GM21528 (cell line): ENCODE data around the gene MKS1.

Source experiments
- ATAC-seq: cut with Tn5 transposase; IDR thresholded peaks from one replicate; pipeline ENCODE4 v1.9.1; 2021; ENCODE audit warnings: mild to moderate bottlenecking, moderate library complexity; ENCODE audit not compliant: unreplicated experiment, low FRiP score

The MKS1 gene

GRCh38 chr17:58205936-58206335 lies 13.1 kb downstream of the MKS1 start:
- ATAC-seq: no peak

- ATAC-seq: no peak
Measured at GRCh38 chr17:58204796-58205195, 14.3 kb downstream of the MKS1 start.

GRCh38 chr17:58202859-58203258 lies 16.2 kb downstream of the MKS1 start:
- no peak for ATAC-seq

GRCh38 chr17:58200024-58200633 lies 18.9 kb downstream of the MKS1 start:
- ATAC-seq: no peak

- ATAC-seq: no peak
Measured at GRCh38 chr17:58196610-58197009, 22.4 kb downstream of the MKS1 start.

- ATAC-seq: no peak
Measured at GRCh38 chr17:58195518-58196123, 23.4 kb downstream of the MKS1 start.

GRCh38 chr17:58193641-58194255 lies 25.3 kb downstream of the MKS1 start:
- ATAC-seq: no peak

- ATAC-seq: no peak
Measured at GRCh38 chr17:58192612-58193011, 26.4 kb downstream of the MKS1 start, which contains the start of gene EPX. EPX (plus strand) TSS chr17:58192726; CDS start chr17:58192847, 121 bp downstream.

- no peak for ATAC-seq
Measured at GRCh38 chr17:58191241-58191896, 27.7 kb downstream of the MKS1 start.

- no peak for ATAC-seq
Measured at GRCh38 chr17:58189436-58190146, 29.5 kb downstream of the MKS1 start.

GRCh38 chr17:58187675-58188074 lies 31.4 kb downstream of the MKS1 start:
- no peak for ATAC-seq

- ATAC-seq: no peak
Measured at GRCh38 chr17:58187063-58187462, 32.0 kb downstream of the MKS1 start.

- ATAC-seq: no peak
Measured at GRCh38 chr17:58186591-58186990, 32.5 kb downstream of the MKS1 start.

GRCh38 chr17:58184986-58185761 lies 33.9 kb downstream of the MKS1 start:
- ATAC-seq: no peak

GRCh38 chr17:58184308-58184985 lies 34.6 kb downstream of the MKS1 start:
- no peak for ATAC-seq

- ATAC-seq: no peak
Measured at GRCh38 chr17:58183514-58183913, 35.5 kb downstream of the MKS1 start.

GRCh38 chr17:58181796-58182195 lies 37.3 kb downstream of the MKS1 start:
- no peak for ATAC-seq

- ATAC-seq: no peak
Measured at GRCh38 chr17:58176200-58176599, 42.9 kb downstream of the MKS1 start.

GRCh38 chr17:58174871-58175270 lies 44.2 kb downstream of the MKS1 start:
- no peak for ATAC-seq
